HG03103 (cell line): ENCODE data around the gene RAB26.
"Not testable (repeated sequence)": the region's sequence is repeated elsewhere in the genome, so short reads cannot be mapped to it uniquely, and the experiment has no call there.

Experiments
- ATAC-seq: cut with Tn5 transposase; IDR thresholded peaks from one replicate; pipeline ENCODE4 v1.9.1; 2021; ENCODE audit warnings: low read depth; ENCODE audit not compliant: unreplicated experiment

Gene RAB26

GRCh38 chr16:2135770-2136490 lies 12.5 kb upstream of the RAB26 start, which contains the start of gene PKD1:
Gene PKD1, minus strand, starts transcription at chr16:2135898. Its CDS starts 209 bp downstream, at chr16:2135689.
- not testable (repeated sequence) for ATAC-seq

GRCh38 chr16:2142942-2143877 lies 5.2 kb upstream of the RAB26 start:
- no peak for ATAC-seq

GRCh38 chr16:2143878-2144485 lies 4.4 kb upstream of the RAB26 start:
- no peak for ATAC-seq

GRCh38 chr16:2145843-2146242 lies 2.6 kb upstream of the RAB26 start:
- no peak for ATAC-seq

GRCh38 chr16:2147378-2147777 lies 1.0 kb upstream of the RAB26 start:
- ATAC-seq, result no peak

GRCh38 chr16:2148714-2149629 lies 547 bp downstream of the RAB26 start:
- no peak for ATAC-seq

GRCh38 chr16:2149630-2150417 lies 1.4 kb downstream of the RAB26 start:
- ATAC-seq, result no peak

GRCh38 chr16:2150418-2151187 lies 2.2 kb downstream of the RAB26 start:
- ATAC-seq, result no peak

GRCh38 chr16:2151188-2152091 lies 3.0 kb downstream of the RAB26 start:
- ATAC-seq, result no peak

- no peak for ATAC-seq
Observed at GRCh38 chr16:2152695-2153506, 4.5 kb downstream of the RAB26 start.

GRCh38 chr16:2154533-2155090 lies 6.2 kb downstream of the RAB26 start:
- no peak for ATAC-seq

GRCh38 chr16:2155091-2155950 lies 6.9 kb downstream of the RAB26 start, which contains the start of gene TRAF7:
Gene TRAF7, plus strand, starts transcription at chr16:2155782. Its CDS starts 8,139 bp downstream, at chr16:2163921.
- peak; percentile 72 for ATAC-seq

GRCh38 chr16:2155977-2156848 lies 7.8 kb downstream of the RAB26 start:
- ATAC-seq, result no peak

- ATAC-seq, result no peak
Observed at GRCh38 chr16:2156849-2157224, 8.4 kb downstream of the RAB26 start.
